Measurements from ENCODE around the gene SIM1.

The SIM1 gene

DNA sequence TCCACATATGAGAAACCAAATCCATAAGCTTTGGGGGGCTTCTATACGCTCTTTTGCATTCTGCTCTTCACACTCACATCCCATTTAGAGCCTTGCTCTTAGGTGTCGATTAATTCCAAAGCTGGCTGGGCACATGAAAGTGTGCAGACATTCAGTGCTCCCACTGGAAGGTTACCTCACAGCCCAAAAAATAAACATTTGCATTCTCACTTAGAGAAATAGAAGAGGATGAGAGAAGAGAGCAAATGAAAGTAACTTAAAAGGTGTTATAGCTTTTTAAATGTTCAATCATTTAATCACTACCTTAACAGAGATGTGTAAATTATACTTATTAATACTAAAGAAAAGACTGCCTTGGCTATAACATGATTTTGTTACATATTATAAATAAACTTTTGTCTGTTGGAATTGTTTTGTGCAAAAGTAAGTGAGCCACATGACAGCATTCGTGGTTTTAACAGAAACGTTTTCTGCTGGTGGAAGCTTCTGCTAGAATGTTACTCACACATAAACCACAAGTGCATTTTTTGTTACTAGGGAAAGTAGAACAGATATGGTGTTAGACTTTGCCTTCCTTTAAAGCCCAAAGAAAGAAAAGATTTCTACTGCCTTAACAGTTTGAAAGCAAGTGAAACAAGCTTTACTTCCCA lies 116.7 kb downstream of the SIM1 start:
- no peak for DNase-seq

DNA sequence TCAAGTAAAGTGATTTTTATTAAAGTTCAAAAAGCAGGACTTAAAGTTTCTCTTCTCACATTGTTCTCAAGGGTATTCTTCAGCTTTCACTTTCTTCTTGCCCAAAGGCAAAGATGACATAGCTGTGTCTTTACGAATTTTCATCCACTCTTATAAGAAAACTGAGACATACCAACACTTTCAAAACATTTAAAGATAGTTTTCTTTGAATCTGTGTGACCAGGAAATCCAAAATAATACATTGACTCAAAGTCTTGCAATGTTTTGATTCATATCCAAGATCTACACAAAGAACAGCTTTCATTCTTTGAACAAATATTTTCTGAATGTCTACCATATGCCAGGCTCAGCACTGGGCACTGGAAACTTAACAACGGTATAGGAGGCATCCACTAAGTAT lies 117.9 kb downstream of the SIM1 start:
- DNase-seq, result no peak

DNA sequence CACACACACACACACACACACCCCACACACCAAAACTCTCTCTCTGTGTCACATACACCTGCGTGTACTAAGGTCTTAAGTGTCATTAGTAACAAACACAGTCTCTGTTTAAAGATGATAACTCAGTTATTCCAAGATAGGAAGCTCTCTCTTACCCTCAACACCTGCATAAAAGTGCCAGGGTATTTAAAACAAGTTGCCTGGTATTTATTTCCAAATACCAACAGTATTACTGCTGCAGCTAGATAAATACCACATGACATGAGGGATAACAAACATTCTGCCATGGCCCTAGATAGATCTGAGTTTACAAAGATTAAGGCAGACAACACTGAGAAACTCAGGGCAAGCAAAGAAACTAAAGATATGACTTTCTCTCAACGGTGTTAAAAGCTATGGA lies 118.5 kb downstream of the SIM1 start:
- no peak for DNase-seq

DNA sequence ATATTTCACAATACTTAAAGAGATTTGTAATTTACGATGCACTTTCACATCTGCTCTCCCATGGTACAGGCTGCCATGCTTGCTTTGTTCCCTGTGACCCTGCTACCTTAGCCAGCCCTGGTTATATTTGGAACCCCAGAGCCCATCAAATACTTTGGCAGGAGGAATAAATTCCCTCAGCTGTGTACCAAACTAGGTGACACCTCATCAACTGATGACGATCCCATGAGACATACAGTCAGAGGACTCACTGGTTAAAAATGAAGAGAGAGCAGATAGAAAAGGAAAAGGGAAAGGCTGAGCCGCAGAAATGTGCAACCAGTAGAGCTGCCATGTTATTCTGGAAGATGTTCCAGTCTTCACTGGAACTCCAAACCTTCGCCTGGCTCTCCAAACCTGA lies 120.0 kb downstream of the SIM1 start:
- DNase-seq, result no peak

DNA sequence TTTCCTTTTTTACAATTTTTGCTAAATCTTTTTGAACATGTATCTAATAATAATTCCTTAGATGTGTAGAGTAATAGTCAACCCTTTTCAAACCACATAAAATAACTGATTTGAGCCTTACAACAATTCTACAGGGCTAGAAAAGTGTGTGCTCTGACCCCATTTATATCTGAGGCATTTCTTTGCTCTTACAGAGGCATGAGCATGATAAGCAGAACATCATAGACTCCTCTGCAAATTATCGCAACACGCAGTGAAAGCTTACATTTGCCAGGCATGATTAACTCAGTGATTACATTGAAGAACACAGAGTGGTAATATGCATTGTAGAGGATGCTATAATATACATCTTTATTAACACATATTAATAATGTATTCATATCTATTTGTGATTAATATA lies 120.4 kb downstream of the SIM1 start:
- DNase-seq, result no peak

DNA sequence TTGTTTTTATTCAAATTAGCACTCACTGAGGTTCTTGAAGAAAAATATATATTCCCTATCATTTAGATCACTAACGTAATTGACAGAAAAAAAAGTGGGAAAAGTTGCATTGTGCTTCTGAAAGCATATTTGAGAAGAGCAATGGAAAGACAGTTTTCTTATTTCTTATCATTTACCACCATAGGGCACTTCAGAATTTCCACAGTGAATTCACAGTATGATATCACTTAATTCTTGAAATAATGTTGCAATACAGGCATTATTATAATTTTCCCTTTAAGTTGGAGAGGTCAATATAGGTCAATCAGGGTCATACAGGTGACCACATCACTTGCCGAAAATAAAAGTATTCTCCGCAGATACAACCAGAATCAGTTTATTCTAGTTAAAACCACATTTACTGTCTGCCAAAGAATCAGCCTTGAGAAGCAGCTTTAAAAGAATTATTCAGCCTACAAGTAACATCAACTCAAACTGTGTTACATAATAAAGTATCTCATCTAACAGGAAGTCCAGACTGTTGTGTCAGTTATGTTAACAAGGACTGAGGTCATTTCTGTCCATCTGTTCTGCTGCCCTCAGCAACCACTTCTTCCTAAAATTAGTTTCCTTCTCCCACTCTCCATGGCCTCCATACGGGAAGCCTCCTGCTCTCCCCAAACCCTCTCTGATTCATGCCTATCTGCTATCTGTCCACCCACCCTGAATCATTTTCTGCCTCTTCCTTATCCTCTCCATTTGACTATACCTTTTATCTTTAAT lies 121.2 kb downstream of the SIM1 start:
- peak; percentile 4 for DNase-seq

DNA sequence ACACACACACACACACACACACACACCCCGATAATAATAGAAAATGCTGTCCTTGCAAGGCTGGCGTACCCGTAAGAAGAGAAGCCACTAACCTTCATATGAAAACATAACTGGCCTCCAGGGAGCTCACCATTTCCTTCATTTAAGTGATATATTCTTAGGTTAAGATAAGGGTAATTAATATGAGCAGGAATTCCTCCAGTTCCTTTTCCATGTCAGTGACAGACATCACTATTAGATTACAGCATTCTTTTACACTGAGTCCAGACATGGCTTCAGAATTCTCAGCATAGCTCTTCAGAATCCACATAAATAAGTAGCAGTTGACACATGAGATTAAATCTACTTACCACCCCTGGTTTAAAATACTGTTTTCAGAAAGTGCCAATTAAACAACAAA lies 121.9 kb downstream of the SIM1 start:
- DNase-seq, result no peak

DNA sequence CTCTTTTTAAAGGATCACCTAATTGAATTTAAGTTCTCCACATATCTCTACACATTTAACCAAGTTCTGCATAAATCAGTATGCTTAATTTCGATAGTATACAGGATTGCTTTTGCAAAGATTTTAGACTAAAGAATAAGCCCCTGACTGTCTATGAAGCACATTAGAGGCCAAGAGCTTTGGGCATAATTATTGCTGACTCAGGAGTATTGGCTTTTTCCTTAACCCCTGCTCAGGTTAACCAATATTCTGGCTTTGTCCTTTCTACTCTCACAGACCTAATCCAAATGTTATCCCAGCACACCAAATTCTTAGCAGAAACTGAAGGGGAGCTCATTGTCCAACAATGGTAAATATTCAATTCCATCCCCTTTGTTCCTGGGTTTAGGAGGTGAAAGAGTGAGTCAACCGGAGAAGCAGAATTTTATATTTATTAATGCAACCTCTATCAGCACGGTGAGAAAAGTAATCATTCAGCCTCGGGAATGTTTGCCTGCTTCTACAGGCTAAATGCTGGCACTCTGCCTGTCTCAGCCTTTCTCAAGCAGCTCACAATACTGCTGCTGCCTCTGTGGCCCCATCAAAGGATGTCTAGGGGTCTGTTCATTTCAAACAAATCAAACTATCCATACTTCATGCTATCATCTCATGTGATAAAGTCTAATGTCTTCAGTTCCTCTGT lies 125.0 kb downstream of the SIM1 start:
- DNase-seq, result no peak

DNA sequence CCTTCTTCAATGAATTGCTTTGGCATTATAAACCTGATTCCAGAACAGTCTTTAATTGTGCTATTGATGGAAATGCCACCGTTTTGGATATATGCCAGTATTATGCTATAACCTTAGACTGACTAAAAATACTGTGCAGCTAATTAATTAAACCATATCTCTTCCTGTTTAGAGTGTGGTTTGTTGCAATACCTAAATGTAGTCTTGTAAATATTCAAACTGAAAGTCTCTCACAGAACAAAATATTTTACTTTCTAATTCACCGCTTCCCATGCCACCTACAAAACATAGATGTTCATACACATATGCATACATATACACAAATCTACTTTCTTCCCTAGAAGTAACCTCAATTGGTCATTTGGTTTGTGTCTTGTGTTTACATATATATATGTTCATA lies 126.6 kb downstream of the SIM1 start:
- DNase-seq, result no peak

DNA sequence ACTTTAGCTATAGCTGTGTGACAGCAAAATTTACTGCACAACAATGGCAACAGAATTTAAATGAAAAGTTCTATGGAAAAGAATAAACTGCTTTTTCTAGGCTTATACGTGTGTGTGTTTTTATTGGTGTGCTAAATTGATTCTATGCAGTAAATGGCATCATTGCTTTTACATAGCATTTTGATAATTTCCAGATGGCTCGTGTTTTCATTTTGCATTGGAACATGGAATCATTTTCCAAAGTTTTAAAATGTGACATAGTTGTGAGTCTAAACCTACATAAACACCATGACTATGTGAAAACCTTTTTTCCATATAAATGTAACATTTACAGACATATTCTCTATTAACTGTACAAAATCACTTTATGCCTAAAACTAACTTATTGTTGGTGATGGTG lies 127.8 kb downstream of the SIM1 start:
- DNase-seq, result no peak

DNA sequence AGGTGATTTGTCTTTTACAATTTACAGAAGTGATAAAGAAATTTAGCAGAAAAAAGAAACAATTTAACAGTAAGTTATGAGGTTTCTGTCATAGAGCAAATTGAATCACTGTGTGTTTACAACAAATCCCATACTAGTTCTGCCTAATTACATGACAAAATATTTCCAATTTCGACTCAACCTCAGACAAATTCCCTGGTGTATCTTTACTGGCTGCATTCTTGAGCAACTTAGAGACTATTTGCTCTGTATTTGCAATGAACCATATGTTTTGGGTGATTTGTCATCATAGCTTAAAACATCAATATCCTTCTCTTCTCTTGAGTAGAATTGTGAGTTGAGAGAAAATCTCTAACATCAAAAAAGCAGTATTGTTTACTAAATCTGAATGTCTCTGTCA lies 128.7 kb downstream of the SIM1 start:
- DNase-seq, result no peak

Data from DMS153 (cell line).